Common myeloid progenitor, CD34-positive (primary cell): ENCODE data around the gene POU2F1.
A peak's percentile ranks its signal among the peaks of the same experiment; 100 is the strongest.

Experiments
- CTCF ChIA-PET: fragments of 350-600 bp; sonication (Branson Sonifier 250); formaldehyde crosslinking; loops from one replicate; lab custom pipeline; 2021; ENCODE audit warnings: antibody characterized with exemption; lab: Charles Lee
- POLR2A ChIA-PET: fragments of 350-600 bp; sonication (Branson Sonifier 250); formaldehyde crosslinking; loops from one replicate; lab custom pipeline; 2021; ENCODE audit warnings: antibody characterized with exemption; lab: Charles Lee
- DNase-seq, 3 donors: peaks; one replicate each; pipeline versions ENCODE4 v3.0.0 to v3.0.0-alpha.2; 2013
- H3K27ac ChIP-seq, 2 experiments: 1 replicate in 1 of 2; 2 replicates in 1 of 2; pipeline ENCODE4 v1.7.0; 2013; ENCODE audit warnings: inconsistent platforms in 2 of 2, low read length in 2 of 2, mild to moderate bottlenecking in 2 of 2, low read depth in 1 of 2, moderate library complexity in 1 of 2; ENCODE audit not compliant: severe bottlenecking in 2 of 2, insufficient read depth in 1 of 2, poor library complexity in 1 of 2
- H3K27me3 ChIP-seq, 5 experiments: replicated peaks in 2 of 5; 1 replicate in 3 of 5; 2 replicates in 2 of 5; pipeline versions ENCODE4 v1.6.1 to v1.7.0; 2013; ENCODE audit warnings: low read length in 4 of 5, mild to moderate bottlenecking in 2 of 5, moderate library complexity in 2 of 5, inconsistent platforms in 1 of 5; ENCODE audit not compliant: insufficient read depth in 5 of 5, control insufficient read depth in 4 of 5
- H3K36me3 ChIP-seq, 4 experiments: 1 replicate in 2 of 4; 2 replicates in 2 of 4; pipeline versions ENCODE4 v1.6.1 to v1.7.0; 2013; ENCODE audit warnings: low read length in 3 of 4, control low read depth in 1 of 4, mild to moderate bottlenecking in 1 of 4; ENCODE audit not compliant: control insufficient read depth in 4 of 4, insufficient read depth in 4 of 4
- H3K4me1 ChIP-seq, 4 experiments: 1 replicate in 3 of 4; 2 replicates in 1 of 4; pipeline versions ENCODE4 v1.6.1 to v1.7.1; 2013; ENCODE audit warnings: low read length in 3 of 4, mild to moderate bottlenecking in 3 of 4, control low read depth in 1 of 4, inconsistent platforms in 1 of 4, moderate library complexity in 1 of 4; ENCODE audit not compliant: control insufficient read depth in 4 of 4, insufficient read depth in 4 of 4; ENCODE audit errors: control extremely low read depth in 1 of 4
- H3K4me3 ChIP-seq, 7 experiments: 1 replicate in 4 of 7; 2 replicates in 3 of 7; pipeline versions ENCODE4 v1.5.1 to v1.7.0; 2013; ENCODE audit warnings: mild to moderate bottlenecking in 7 of 7, low read length in 6 of 7, moderate library complexity in 6 of 7, inconsistent platforms in 2 of 7, low read depth in 2 of 7, control low read depth in 1 of 7; ENCODE audit not compliant: insufficient read depth in 4 of 7, control insufficient read depth in 1 of 7; ENCODE audit errors: extremely low read depth in 1 of 7
- H3K9me3 ChIP-seq, 5 experiments: 1 replicate in 4 of 5; 2 replicates in 1 of 5; pipeline versions ENCODE4 v1.6.1 to v1.7.1; 2013; ENCODE audit warnings: low read length in 4 of 5, mild to moderate bottlenecking in 2 of 5, inconsistent platforms in 1 of 5, low read depth in 1 of 5, moderate library complexity in 1 of 5; ENCODE audit not compliant: control insufficient read depth in 4 of 5, insufficient read depth in 2 of 5; ENCODE audit errors: control extremely low read depth in 1 of 5
- WGBS: methylation state at CpG from one replicate; pipeline ENCODE4 v1.1.5; 2013; ENCODE audit not compliant: insufficient coverage; 5-methylcytosine and 5-hydroxymethylcytosine counted together

The POU2F1 gene

GRCh38 chr1:167434306-167434705, 213.6 kb downstream of the POU2F1 start:
- Histone ChIP-seq H3K4me1 (peaks cover 0 to 13% (median 8%) of the 10 kb centered on the region in 4 experiments), H3K4me3 (no peak overlapping the region), H3K27ac (no peak overlapping the region), H3K27me3 (peaks cover 0 to 6% (median 0%) of the 10 kb centered on the region in 5 experiments), H3K36me3 (no peaks in the 10 kb centered on the region), H3K9me3 (no peaks in the 10 kb centered on the region)
- WGBS = 100% methylated on average over 3 of the region's 6 CpGs
- DNase-seq = no peak
- ChIA-PET CTCF (interaction anchor here (0.7 to 4.0 kb wide), 3 partner anchors 8 to 167 kb away, joined by 3 to 20 read pairs (median 4); no protein-coding TSS in a partner anchor), POLR2A (no interaction called here)

- Histone ChIP-seq H3K4me3 (no peak overlapping the region), H3K36me3 (no peaks in the 10 kb centered on the region), H3K27ac (no peak overlapping the region), H3K4me1 (peaks cover 0 to 19% (median 14%) of the 10 kb centered on the region in 4 experiments), H3K27me3 (peaks cover 0 to 7% (median 0%) of the 10 kb centered on the region in 5 experiments), H3K9me3 (no peaks in the 10 kb centered on the region)
- POLR2A ChIA-PET = no interaction called here
- DNase-seq = no peak
- CTCF ChIA-PET = no interaction called here
- 100% methylated on average over 3 of the region's 4 CpGs for WGBS
Measured at GRCh38 chr1:167435484-167435883, 214.8 kb downstream of the POU2F1 start.

GRCh38 chr1:167438171-167439138, 217.8 kb downstream of the POU2F1 start:
- 57% methylated on average over 7 of the region's 17 CpGs for WGBS

GRCh38 chr1:167439301-167439988, 218.8 kb downstream of the POU2F1 start:
- Histone ChIP-seq H3K9me3 (no peaks in the 10 kb centered on the region), H3K4me1 (peaks cover 0 to 19% (median 14%) of the 10 kb centered on the region in 4 experiments), H3K27me3 (peaks cover 0 to 10% (median 0%) of the 10 kb centered on the region in 5 experiments), H3K36me3 (no peaks in the 10 kb centered on the region), H3K4me3 (peak overlapping the region; percentile 16 to 77 (median 67)), H3K27ac (no peak overlapping the region)
- DNase-seq = peak; percentile 22 to 60 (median 55)
- CTCF ChIA-PET = interaction anchor here (0.8 to 6.3 kb wide), 15 partner anchors 15 to 220 kb away, joined by 3 to 53 read pairs (median 4); no protein-coding TSS in a partner anchor
- POLR2A ChIA-PET = interaction anchor here (0.7 to 1.4 kb wide), 2 partner anchors 16 to 208 kb away, joined by 4 to 5 read pairs; no protein-coding TSS in a partner anchor
- 12% methylated on average over 46 of the region's 49 CpGs for WGBS

More at GRCh38 chr1:167438171-167439138, 217.8 kb downstream of the POU2F1 start:
- Histone ChIP-seq H3K4me1 (peaks cover 0 to 19% (median 14%) of the 10 kb centered on the region in 4 experiments), H3K4me3 (peak overlapping the region in 6 of 7 experiments; percentile 34 to 77 (median 67)), H3K27me3 (peaks cover 0 to 10% (median 0%) of the 10 kb centered on the region in 5 experiments), H3K9me3 (no peaks in the 10 kb centered on the region), H3K36me3 (no peaks in the 10 kb centered on the region), H3K27ac (no peak overlapping the region)
- CTCF ChIA-PET = interaction anchor here (0.8 to 6.3 kb wide), 15 partner anchors 16 to 381 kb away, joined by 3 to 53 read pairs (median 4); no protein-coding TSS in a partner anchor
- no peak for DNase-seq
- POLR2A ChIA-PET = no interaction called here

- H3K27me3 ChIP-seq = peaks cover 0 to 10% (median 0%) of the 10 kb centered on the region in 5 experiments
- no peak overlapping the region for H3K4me3 ChIP-seq
- ChIA-PET CTCF (interaction anchor here (0.9 to 6.3 kb wide), 11 partner anchors 7 to 374 kb away, joined by 3 to 53 read pairs (median 8); no protein-coding TSS in a partner anchor), POLR2A (interaction anchor here (0.7 to 1.4 kb wide), 2 partner anchors 15 to 209 kb away, joined by 4 to 5 read pairs; no protein-coding TSS in a partner anchor)
- DNase-seq = no peak
- WGBS = 97% methylated on average over 4 of the region's 4 CpGs
- H3K36me3 ChIP-seq = no peaks in the 10 kb centered on the region
- peaks cover 0 to 19% (median 14%) of the 10 kb centered on the region in 4 experiments for H3K4me1 ChIP-seq
- H3K9me3 ChIP-seq = no peaks in the 10 kb centered on the region
- no peak overlapping the region for H3K27ac ChIP-seq
Measured at GRCh38 chr1:167440345-167440744, 219.7 kb downstream of the POU2F1 start.

GRCh38 chr1:167440776-167441175, 220.1 kb downstream of the POU2F1 start:
- WGBS = 97% methylated on average over 6 of the region's 8 CpGs
- H3K27ac ChIP-seq = no peak overlapping the region
- peaks cover 0 to 10% (median 0%) of the 10 kb centered on the region in 5 experiments for H3K27me3 ChIP-seq
- peaks cover 0 to 19% (median 14%) of the 10 kb centered on the region in 4 experiments for H3K4me1 ChIP-seq
- ChIA-PET POLR2A (interaction anchor here (1.4 kb wide), 1 partner anchor 15 kb away, joined by 5 read pairs; no protein-coding TSS in a partner anchor), CTCF (interaction anchor here (0.7 to 6.3 kb wide), 17 partner anchors 8 to 381 kb away, joined by 3 to 53 read pairs (median 6); no protein-coding TSS in a partner anchor)
- no peak overlapping the region for H3K4me3 ChIP-seq
- DNase-seq = no peak
- H3K9me3 ChIP-seq = no peaks in the 10 kb centered on the region
- H3K36me3 ChIP-seq = no peaks in the 10 kb centered on the region
